Erythroblast (primary cell): ENCODE measurements around the gene STIM2.
"Not testable (repeated sequence)": the region's sequence is repeated elsewhere in the genome, so short reads cannot be mapped to it uniquely, and the experiment has no call there.

Experiments used
- DNase-seq, 2 experiments: peaks; one replicate each; lab custom pipeline; 2025; lab: John Stamatoyannopoulos, UW
- GATA1 ChIP-seq: IDR thresholded peaks from 2 replicates; pipeline ENCODE4 v1.6.1; 2011; ENCODE audit warnings: low read depth, mild to moderate bottlenecking, control low read depth, low read length, moderate library complexity
- POLR2A ChIP-seq: IDR thresholded peaks from 2 replicates; pipeline ENCODE4 v1.6.1; 2011; ENCODE audit warnings: mild to moderate bottlenecking, low read length

Gene STIM2

DNA sequence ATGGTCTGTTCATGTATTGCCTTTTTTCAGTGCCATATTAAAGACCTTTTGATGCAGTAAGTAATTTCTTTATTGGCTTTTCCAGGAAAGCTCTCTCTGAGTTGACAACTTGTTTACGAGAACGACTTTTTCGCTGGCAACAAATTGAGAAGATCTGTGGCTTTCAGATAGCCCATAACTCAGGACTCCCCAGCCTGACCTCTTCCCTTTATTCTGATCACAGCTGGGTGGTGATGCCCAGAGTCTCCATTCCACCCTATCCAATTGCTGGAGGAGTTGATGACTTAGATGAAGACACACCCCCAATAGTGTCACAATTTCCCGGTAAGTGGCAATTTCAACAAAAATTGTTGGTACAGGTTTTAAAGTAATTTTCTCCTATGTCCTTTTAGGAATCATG lies 148.0 kb downstream of the STIM2 start:
- TF ChIP-seq GATA1, result no peak
- no peak for TF ChIP-seq POLR2A

DNA sequence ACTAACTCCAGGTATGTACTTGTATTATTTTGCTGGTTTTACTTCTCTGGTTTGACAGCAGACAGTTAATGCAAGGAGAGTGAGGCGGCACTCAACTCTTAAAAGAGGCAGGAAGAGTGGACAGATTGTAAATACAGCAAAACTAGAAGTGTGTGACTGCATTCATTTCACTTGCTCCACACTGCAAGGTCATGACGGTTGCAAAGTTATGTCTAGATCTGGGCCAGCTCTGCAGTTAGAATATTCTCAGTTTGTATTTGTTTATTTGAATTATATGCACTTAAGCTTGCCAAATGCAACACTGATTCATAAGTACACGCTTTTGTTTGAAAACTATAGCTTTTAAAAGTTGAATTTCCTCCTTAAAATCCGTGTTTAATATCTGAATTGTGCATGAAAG lies 148.9 kb downstream of the STIM2 start:
- TF ChIP-seq GATA1, result no peak
- no peak for TF ChIP-seq POLR2A
- no peak for DNase-seq

More for the DNA sequence above, 148.0 kb downstream of the STIM2 start:
- DNase-seq, result no peak

DNA sequence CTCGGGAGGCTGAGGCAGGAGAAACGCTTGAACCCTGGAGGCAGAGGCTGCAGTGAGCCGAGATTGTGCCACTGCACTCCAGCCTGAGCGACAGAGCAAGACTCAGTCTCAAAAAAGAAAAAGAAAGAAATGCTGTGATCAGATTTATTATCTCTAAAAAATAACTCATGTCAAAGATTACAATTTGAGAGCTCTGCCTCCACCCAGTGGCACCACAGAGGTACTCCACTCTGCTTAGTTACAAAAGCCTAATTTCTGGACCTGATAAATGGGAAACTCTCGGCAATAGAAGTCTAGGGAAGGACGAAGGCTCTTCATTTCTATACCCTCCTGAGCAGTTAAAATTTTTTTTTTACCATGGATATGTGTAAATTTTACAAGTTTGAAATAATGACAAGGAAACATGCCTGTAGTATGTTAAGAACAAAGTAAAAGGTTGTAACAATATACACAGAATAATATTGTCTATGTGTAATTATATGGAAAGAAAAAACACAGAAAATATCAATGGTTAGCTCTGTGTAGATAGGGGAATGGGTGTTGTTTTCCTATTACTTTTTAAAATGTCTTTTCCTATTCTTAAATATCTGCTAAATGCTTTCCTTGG lies 149.8 kb downstream of the STIM2 start:
- peak; percentile 66 to 72 for DNase-seq
- TF ChIP-seq POLR2A, result no peak
- TF ChIP-seq GATA1, result no peak

DNA sequence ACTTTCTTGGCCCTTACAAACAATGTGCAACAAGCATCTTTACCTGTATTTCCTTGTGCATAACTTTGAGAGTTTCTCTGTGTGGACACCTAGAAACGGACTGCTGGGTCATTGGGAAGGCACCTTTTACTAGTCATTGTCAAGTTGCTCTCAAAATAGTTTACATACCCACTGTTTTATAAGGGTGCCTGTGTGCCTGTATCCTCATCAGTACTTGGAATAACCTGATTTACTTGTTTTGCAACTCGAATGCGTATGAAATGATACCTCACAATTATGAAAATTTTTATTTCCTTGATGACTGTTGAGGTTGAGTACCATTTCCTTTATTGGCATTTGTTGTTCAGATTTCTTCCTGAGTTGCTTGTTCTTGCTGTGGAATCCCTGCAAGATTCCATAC lies 150.8 kb downstream of the STIM2 start:
- no peak for TF ChIP-seq GATA1
- TF ChIP-seq POLR2A, result no peak
- DNase-seq, result no peak

DNA sequence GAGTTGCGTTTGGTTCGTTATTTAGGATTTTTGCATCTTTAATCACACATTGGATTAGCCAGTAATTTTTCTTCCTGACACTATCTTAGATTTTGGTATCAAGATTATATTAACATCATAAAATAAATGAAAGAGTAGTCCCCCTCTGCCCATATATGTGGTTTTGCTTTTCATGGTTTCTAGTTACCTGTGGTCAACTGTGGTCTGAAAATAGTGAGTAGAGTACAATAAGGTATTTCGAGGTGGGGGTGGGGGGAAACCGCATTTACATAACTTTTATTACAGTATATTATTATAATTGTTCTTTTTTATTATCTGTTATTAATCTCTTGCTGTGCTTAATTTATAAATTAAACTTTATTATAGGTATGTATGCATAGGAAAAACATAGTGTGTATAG lies 152.4 kb downstream of the STIM2 start:
- DNase-seq, result no peak
- TF ChIP-seq POLR2A, result no peak
- TF ChIP-seq GATA1, result no peak

DNA sequence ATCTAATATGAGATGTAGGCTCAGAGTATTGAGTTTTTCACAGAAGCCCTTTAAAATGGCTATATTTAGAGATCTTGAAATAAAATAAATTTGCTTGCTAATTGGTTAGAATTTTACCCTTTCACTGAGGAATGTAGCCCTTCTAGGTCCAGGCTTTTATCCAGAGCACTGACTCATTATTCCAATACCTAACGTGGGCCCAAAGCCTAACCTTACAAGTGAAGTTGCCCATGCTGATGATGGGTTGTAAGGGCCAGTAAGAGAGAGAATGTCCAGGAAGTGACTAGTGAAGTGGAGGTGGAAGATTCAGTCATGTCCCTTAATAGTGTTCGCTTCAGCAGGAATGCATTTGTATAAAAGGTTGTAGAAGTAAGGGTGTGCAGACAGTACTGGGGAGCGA lies 155.9 kb downstream of the STIM2 start:
- no peak for DNase-seq

DNA sequence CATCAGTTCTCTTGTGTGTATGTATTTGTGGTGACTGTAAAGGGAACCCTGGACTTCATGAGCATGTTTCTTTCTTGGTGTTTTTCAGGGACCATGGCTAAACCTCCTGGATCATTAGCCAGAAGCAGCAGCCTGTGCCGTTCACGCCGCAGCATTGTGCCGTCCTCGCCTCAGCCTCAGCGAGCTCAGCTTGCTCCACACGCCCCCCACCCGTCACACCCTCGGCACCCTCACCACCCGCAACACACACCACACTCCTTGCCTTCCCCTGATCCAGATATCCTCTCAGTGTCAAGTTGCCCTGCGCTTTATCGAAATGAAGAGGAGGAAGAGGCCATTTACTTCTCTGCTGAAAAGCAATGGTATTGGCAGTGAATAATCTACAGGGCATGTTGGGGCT lies 157.0 kb downstream of the STIM2 start:
- TF ChIP-seq GATA1 (no peak), POLR2A (no peak)
- no peak for DNase-seq

More for the DNA sequence above, 155.9 kb downstream of the STIM2 start:
- TF ChIP-seq GATA1 (no peak), POLR2A (no peak)

DNA sequence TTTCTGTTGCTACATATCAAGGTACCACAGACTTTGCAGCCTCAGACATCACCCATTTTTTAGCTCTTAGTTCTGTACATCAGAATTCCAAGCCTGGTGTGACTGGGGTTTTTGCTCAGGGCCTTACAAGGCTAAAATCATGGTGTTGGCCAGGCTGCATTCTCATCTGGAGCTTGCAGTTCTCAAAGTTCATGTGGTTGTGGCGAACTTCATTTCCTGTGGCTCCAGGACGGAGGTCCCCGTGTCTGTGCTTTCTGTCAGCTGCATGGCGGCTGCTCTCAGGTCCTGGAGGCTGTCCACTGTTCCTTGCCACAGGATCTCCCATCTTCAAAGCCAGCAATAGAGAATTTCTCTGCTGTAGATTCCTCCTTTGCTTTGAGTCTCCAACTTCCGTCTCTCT lies 157.4 kb downstream of the STIM2 start:
- DNase-seq, result no peak
- TF ChIP-seq POLR2A (no peak), GATA1 (no peak)

DNA sequence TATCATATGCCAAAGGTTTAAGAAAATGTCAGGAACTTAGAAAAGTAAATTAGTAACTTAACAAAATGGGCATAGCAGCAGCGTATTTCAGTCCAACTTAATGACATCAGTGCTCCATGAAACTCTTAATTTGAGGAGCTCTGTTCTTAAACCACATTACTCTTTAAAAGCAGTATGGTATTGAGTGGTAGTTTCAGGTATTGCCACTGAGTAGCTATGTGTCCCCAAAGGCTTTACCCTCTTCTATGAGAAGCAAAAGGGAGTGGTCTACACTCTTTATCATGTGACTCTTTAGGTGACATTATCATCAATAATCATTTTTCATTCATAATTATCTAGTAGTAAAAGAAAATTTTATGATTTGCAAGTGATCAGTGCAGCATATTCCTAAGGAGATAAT lies 158.3 kb downstream of the STIM2 start:
- TF ChIP-seq GATA1 (no peak), POLR2A (no peak)
- no peak for DNase-seq

DNA sequence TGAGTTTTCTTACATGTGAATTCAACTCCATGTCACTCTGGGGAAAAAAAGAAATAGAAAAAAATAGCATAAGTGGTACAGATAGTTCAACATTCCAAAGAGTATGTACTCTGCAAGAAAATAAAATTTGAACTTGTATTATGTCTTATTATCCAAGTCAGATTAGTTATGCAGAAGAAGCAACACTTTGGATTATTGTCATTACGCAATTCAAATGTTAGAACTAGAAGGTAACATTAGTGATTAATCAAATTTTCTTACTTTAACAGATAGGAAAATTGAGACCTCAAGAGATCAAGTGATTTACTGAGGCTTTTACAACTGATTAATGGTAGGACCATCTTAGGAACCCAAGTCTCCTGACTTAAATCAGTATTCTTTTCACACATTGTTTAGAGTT lies 159.1 kb downstream of the STIM2 start:
- DNase-seq, result no peak
- TF ChIP-seq GATA1 (no peak), POLR2A (no peak)

DNA sequence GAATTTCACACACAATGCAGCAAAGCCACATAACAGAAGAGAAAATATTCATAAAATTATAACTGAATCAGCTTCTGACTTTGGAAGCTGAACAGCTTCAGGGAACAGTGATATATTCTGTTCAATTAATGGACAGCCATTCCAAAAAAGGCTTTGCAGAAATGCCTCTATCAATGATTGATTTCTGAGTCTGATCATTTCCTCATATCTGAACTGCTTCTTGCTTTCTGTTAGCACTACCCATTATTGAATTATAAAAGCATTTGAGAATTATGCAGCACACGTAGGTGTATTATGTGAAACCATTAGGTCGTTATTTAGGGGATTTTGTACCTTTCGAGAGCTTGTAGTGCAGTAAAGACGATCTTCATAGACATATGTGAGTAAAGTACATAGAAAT lies 159.6 kb downstream of the STIM2 start:
- no peak for DNase-seq
- TF ChIP-seq GATA1 (no peak), POLR2A (no peak)

DNA sequence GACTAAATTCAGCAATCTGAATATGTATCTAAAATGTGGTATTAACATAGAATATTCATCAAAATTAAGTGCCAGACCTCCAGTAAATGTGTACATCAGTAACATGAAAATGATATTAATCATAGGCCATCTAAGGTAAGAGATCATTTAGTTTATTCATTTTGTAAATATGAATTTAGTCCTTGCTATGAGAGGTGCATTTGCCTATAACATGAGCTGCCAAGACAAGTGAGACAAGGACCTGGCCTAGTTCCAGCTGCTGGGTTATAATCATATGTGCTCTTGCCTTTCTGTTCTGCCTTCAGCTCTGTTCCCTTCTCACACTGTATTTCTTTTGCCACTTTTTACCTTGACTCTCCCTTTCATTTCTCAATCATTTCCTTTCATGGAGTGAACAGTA lies 160.0 kb downstream of the STIM2 start:
- no peak for DNase-seq
- TF ChIP-seq POLR2A (no peak), GATA1 (no peak)

DNA sequence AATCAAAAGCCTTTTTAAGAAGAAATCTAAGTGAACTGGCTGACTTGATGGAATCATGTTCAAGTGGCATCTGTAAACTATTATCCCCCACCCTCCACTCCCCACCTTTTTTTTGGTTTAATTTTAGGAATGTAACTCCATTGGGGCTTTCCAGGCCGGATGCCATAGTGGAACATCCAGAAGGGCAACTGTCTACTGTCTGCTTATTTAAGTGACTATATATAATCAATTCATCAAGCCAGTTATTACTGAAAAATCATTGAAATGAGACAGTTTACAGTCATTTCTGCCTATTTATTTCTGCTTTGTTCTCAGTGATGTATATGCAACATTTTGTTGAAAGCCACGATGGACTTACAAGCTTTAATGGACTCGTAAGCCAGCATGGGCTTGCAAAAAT lies 162.3 kb downstream of the STIM2 start:
- DNase-seq, result no peak
- TF ChIP-seq GATA1, result no peak
- no peak for TF ChIP-seq POLR2A

DNA sequence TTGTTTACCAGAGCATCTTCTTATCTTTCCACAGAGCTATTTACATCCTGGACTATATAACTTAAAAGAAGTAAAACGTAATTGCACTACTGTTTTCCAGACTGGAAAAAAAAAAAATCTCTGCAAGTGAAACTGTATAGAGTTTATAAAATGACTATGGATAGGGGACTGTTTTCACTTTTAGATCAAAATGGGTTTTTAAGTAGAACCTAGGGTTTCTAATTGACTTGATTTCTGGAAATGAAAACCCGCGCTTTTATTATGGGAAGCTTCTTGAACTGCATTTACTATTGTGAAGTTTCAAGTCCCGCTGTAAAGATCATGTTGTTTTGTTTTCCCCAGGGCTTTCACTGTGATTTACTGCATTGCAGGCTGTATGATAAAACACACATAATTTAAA lies 162.7 kb downstream of the STIM2 start:
- TF ChIP-seq POLR2A, result no peak

DNA sequence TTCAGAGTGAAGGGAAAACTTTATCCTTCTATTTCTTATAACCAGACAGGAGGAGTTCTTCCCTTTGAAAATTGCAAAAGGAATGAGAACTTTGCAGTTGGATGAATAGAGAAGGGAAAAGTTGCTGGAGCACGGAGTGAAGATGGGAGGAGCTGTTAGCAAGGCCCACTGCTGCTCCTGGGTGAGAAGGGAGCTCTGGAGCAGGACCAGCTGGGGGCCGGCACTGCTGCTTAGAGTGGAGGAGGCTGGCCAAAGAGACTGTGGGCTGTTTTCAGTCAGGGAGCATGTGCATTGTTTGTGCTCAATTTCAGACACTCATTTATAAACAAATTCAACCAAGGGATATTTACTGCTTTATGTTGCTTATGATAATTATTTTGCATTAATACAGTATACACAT lies 164.2 kb downstream of the STIM2 start:
- DNase-seq, result no peak
- TF ChIP-seq GATA1 (no peak), POLR2A (no peak)

More for the DNA sequence above, 162.7 kb downstream of the STIM2 start:
- DNase-seq, result no peak

DNA sequence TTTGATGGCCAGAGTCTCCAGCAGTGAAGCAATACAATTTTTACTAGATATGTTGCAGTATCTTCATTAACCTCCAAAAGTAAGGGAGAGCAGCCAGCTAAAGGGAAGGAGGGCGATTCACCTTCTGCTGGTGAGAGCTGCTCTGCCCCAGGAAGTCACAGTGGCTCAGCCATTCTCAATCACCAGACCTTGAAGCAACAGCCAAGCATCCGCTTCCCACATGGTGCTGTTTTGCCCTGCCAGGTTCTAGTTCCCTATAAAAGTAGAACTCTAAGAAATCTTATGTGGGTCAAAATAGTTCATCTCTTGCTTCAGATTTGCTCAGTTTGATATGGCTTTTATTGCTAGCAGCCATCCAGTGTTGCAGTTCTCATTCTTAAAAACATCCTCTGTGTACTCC lies 166.8 kb downstream of the STIM2 start:
- DNase-seq, result no peak
- TF ChIP-seq GATA1 (no peak), POLR2A (no peak)

DNA sequence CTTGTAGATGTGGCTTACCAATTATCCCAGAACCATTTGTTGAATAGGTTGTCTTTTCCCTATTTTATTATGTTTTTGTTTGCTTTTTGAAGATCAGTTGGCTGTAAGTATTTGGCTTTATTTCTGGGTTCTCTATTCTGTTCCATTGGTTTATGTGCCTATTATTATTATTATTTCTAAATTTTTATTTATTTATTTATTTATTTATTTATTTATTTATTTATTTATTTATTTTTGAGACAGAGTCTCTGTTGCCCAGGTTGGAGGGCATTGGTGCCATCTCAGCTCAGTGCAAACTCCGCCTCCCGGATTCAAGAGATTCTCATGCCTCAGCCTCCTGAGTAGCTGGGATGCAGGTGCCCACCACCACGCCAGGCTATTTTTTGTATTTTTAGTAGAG lies 174.5 kb downstream of the STIM2 start:
- not testable (repeated sequence) for DNase-seq
